ENCODE data around the gene CEP104.

- no peak for TF ChIP-seq EZH2 (IDR thresholded peaks at IDR 0.05; ENCODE audit: borderline replicate concordance, insufficient read depth, low read depth, low read length, poor library complexity, severe bottlenecking)
- TF ChIP-seq, protein P1, sequence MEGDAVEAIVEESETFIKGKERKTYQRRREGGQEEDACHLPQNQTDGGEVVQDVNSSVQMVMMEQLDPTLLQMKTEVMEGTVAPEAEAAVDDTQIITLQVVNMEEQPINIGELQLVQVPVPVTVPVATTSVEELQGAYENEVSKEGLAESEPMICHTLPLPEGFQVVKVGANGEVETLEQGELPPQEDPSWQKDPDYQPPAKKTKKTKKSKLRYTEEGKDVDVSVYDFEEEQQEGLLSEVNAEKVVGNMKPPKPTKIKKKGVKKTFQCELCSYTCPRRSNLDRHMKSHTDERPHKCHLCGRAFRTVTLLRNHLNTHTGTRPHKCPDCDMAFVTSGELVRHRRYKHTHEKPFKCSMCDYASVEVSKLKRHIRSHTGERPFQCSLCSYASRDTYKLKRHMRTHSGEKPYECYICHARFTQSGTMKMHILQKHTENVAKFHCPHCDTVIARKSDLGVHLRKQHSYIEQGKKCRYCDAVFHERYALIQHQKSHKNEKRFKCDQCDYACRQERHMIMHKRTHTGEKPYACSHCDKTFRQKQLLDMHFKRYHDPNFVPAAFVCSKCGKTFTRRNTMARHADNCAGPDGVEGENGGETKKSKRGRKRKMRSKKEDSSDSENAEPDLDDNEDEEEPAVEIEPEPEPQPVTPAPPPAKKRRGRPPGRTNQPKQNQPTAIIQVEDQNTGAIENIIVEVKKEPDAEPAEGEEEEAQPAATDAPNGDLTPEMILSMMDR (IDR thresholded peaks at IDR 0.05) = no peak
Measured at GRCh38 chr1:3811595-3811911, 45.5 kb downstream of the CEP104 start.
